Measurements from ENCODE around the gene CDKN2AIPNL.

CDKN2AIPNL gene

DNA sequence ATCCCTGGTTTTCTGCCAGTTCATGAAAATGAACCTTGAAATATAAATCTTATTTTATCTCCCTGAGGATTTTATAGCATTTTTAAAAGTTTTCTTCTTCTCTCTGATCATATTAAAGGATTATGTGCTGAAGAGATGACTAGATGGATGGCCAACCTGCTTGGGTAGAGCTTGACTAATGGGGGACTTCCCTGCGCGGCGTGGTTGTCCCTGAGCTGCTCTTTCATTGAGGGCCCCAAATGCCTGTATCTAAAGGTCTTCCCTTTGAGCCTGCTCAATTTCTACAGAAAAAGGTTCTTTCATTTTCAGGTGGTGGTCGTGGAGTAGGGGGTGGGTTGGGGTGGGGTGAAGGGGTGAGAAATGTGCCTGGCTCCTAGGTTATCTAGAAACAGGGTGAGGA is 20.5 kb upstream of the CDKN2AIPNL start:
- no peak for DNase-seq (ENCODE audit: extremely low read depth, insufficient read length)
- no peaks in the 10 kb centered on the region for H3K36me3 ChIP-seq (ENCODE audit: control insufficient read depth, insufficient read depth, low read length)
- TF ChIP-seq, protein P1, sequence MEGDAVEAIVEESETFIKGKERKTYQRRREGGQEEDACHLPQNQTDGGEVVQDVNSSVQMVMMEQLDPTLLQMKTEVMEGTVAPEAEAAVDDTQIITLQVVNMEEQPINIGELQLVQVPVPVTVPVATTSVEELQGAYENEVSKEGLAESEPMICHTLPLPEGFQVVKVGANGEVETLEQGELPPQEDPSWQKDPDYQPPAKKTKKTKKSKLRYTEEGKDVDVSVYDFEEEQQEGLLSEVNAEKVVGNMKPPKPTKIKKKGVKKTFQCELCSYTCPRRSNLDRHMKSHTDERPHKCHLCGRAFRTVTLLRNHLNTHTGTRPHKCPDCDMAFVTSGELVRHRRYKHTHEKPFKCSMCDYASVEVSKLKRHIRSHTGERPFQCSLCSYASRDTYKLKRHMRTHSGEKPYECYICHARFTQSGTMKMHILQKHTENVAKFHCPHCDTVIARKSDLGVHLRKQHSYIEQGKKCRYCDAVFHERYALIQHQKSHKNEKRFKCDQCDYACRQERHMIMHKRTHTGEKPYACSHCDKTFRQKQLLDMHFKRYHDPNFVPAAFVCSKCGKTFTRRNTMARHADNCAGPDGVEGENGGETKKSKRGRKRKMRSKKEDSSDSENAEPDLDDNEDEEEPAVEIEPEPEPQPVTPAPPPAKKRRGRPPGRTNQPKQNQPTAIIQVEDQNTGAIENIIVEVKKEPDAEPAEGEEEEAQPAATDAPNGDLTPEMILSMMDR (IDR thresholded peaks at IDR 0.05; ENCODE audit: insufficient read depth, low read length, poor library complexity, severe bottlenecking) = no peak
- no peak overlapping the region for H3K4me3 ChIP-seq (replicated peaks; ENCODE audit: low read depth, low read length)
- H3K27me3 ChIP-seq (replicated peaks; ENCODE audit: control insufficient read depth, insufficient read depth, low read length) = no peaks in the 10 kb centered on the region

DNA sequence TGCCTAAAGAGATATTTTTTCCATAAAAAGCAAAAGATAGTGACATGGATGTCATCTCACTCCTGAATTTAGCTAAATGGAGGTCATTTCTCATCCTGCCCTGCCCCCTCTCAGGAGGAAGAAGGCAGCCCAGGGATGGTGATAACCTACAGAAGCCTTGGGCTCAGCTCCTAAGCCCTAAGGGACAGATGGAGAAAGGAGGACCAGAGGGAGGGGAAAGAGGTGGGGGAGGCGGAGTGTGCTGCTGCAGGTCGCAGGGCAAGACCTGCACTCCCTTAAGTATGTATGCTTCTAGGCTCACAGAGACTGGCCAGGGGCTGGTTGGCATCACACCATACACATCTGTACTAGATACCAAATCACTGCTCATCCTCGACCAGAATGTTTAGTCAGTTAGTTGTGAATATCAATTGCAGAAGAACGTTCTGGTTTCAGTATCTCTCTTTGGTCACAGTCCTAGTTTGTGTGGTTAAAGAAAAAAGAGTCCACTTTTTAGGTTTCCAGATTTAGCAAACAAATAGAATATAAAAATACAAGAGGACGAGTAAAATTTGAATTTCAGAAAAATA is 18.4 kb upstream of the CDKN2AIPNL start:
- no peak for DNase-seq (ENCODE audit: extremely low read depth, insufficient read length)
- H3K27me3 ChIP-seq (replicated peaks; ENCODE audit: control insufficient read depth, insufficient read depth, low read length) = no peaks in the 10 kb centered on the region
- no peak overlapping the region for H3K4me3 ChIP-seq (replicated peaks; ENCODE audit: low read depth, low read length)
- TF ChIP-seq, protein P1 (IDR thresholded peaks at IDR 0.05; ENCODE audit: insufficient read depth, low read length, poor library complexity, severe bottlenecking) = no peak
- H3K36me3 ChIP-seq (ENCODE audit: control insufficient read depth, insufficient read depth, low read length) = no peaks in the 10 kb centered on the region

DNA sequence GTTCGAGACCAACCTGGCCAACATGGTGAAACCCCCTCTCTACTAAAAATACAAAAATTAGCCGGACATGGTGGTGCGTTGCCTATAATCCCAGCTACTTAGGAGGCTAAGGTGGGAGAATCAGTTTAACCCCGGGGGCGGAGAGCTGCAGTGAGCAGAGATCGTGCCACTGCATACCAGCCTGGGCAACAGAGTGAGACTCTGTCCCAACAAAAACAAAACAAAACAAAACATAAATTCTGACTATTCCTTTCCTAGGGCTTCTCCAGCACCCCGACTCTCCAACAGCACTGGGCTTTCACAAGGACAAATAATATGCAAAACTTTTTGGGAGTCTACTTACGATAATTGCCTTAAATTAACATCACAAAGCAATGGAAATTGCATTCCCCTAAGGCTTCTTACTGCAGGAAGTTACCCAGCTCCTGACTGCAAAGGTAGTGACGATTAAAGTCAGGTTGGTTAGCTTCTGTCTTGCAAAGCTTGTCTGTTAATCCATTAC is 15.9 kb upstream of the CDKN2AIPNL start:
- no peak for DNase-seq (ENCODE audit: extremely low read depth, insufficient read length)
- Histone ChIP-seq H3K36me3 (ENCODE audit: control insufficient read depth, insufficient read depth, low read length) (no peaks in the 10 kb centered on the region), H3K27me3 (replicated peaks; ENCODE audit: control insufficient read depth, insufficient read depth, low read length) (no peaks in the 10 kb centered on the region), H3K4me3 (replicated peaks; ENCODE audit: low read depth, low read length) (no peak overlapping the region)
- TF ChIP-seq, protein P1 (IDR thresholded peaks at IDR 0.05; ENCODE audit: insufficient read depth, low read length, poor library complexity, severe bottlenecking) = no peak

DNA sequence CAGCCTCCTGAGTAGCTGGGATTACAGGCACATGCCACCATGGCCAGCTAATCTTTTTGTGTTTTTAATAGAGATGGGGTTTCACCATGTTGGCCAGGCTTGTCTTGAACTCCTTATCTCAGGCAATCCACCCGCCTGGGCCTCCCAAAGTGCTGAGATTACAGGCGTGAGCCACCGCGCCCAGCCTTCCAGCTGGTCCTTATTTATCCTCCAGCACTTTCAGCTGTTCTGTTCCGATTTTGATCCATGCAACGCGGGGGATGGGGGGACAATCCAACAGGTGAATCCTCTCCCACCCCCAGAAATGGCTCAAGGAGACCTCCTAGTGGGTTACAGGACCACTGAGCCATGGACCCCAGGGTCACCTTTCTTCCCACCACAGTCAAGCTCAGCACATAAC is 14.7 kb upstream of the CDKN2AIPNL start:
- Histone ChIP-seq H3K27me3 (replicated peaks; ENCODE audit: control insufficient read depth, insufficient read depth, low read length) (no peaks in the 10 kb centered on the region), H3K4me3 (replicated peaks; ENCODE audit: low read depth, low read length) (no peak overlapping the region), H3K36me3 (ENCODE audit: control insufficient read depth, insufficient read depth, low read length) (no peaks in the 10 kb centered on the region)
- TF ChIP-seq, protein P1 (IDR thresholded peaks at IDR 0.05; ENCODE audit: insufficient read depth, low read length, poor library complexity, severe bottlenecking) = no peak
- DNase-seq (ENCODE audit: extremely low read depth, insufficient read length) = no peak

DNA sequence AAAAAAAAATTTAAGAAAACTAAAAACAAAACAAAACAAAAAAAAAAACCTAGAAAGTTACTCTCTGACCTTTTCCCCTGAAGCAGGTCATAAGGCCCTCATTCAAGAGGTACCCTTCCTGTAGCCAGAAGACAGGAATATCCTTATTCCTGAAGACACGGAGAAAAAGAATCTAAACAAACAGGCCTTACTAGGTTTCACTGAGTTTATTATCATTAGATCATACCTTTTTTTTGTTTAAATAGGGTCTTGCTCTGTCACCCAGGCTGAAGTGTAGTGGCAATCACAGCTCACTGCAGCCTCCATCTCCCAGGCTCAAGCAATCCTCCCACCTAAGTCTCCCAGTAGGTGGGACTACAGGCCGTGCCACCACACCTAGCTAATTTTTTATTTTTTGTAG is 11.7 kb upstream of the CDKN2AIPNL start:
- TF ChIP-seq, protein P1 (IDR thresholded peaks at IDR 0.05; ENCODE audit: insufficient read depth, low read length, poor library complexity, severe bottlenecking) = no peak
- Histone ChIP-seq H3K4me3 (replicated peaks; ENCODE audit: low read depth, low read length) (no peak overlapping the region), H3K36me3 (ENCODE audit: control insufficient read depth, insufficient read depth, low read length) (no peaks in the 10 kb centered on the region), H3K27me3 (replicated peaks; ENCODE audit: control insufficient read depth, insufficient read depth, low read length) (no peaks in the 10 kb centered on the region)
- no peak for DNase-seq (ENCODE audit: extremely low read depth, insufficient read length)
